K562 (cell line): ENCODE measurements around the gene GOLPH3L. TPM values are rescaled to one million over a fixed set of nuclear protein-coding genes. Genes with fewer than 3 reads are reported as not detected.
A peak's percentile ranks its signal among the peaks of the same experiment; 100 is the strongest.

ENCODE experiments used
- CBFA2T3 ChIP-seq: fragments of 450-650 bp; IDR thresholded peaks from 2 replicates; pipeline ENCODE4 v1.6.1; 2017
- HDAC8 ChIP-seq: fragments of 450-650 bp; IDR thresholded peaks from 2 replicates; pipeline ENCODE4 v1.6.1; 2016; ENCODE audit warnings: mild to moderate bottlenecking, missing genetic modification characterization, moderate library complexity, missing compliant biosample characterization
- RAD51 ChIP-seq: fragments of 450-650 bp; IDR thresholded peaks from 2 replicates; pipeline ENCODE4 v1.7.1; 2016; ENCODE audit warnings: low read depth, mild to moderate bottlenecking, borderline replicate concordance
- TCF3 ChIP-seq: sonication (generic); formaldehyde crosslinking; IDR thresholded peaks from 2 replicates; pipeline ENCODE4 v1.4.0; 2020; ENCODE audit warnings: mild to moderate bottlenecking, missing genetic modification reagents
- TSHZ1 ChIP-seq: fragments of 250-450 bp; sonication (Bioruptor Pico); IDR thresholded peaks from 2 replicates; pipeline ENCODE4 v1.4.0; 2020; ENCODE audit warnings: mild to moderate bottlenecking, moderate library complexity
- ZBTB12 ChIP-seq: fragments of 250-450 bp; sonication (Bioruptor Pico); IDR thresholded peaks from 2 replicates; pipeline ENCODE4 v1.4.0; 2020
- ZNF239 ChIP-seq: fragments of 250-450 bp; sonication (Bioruptor Pico); IDR thresholded peaks from 2 replicates; pipeline ENCODE4 v1.4.0; 2020; ENCODE audit warnings: mild to moderate bottlenecking
- ZNF444 ChIP-seq: fragments of 250-450 bp; sonication (Bioruptor Pico); IDR thresholded peaks from 2 replicates; pipeline ENCODE4 v1.4.0; 2020; ENCODE audit warnings: mild to moderate bottlenecking, moderate library complexity
- polyA plus RNA-seq, 8 experiments: library from polyadenylated mRNA; depleted of rRNA in 4 of 8; stranded (reverse) in 5 of 8; unstranded in 3 of 8; fragments of >200 nt; fragmentation: Nextera tagmentation in 2 of 8; fragmentation: Illumina TruSeq in 1 of 8; extraction: Ambion mirVana in 2 of 8; extraction: Trizol in 1 of 8; gene quantifications; 2 replicates each; pipeline versions ENCODE4 v1.2.1 to v1.2.3, GENCODE V29; 2011 to 2014; ENCODE audit warnings: inconsistent platforms in 1 of 8, missing spikeins in 1 of 8
- total RNA-seq, 7 experiments: library from RNA; depleted of rRNA in 6 of 7; stranded (reverse); fragments of >200 nt in 6 of 7; fragmentation: Illumina TruSeq in 2 of 7; extraction: Trizol in 2 of 7; gene quantifications; 2 replicates each; pipeline versions ENCODE4 v1.2.1 to v1.2.3, GENCODE V29; 2011 to 2021; ENCODE audit warnings: low replicate concordance in 1 of 7
- TF ChIP-seq, protein P1 (sequence below): fragments of 450-650 bp; formaldehyde crosslinking; conservative IDR thresholded peaks from 2 replicates; pipeline ENCODE4 v1.4.0; 2022; ENCODE audit warnings: mild to moderate bottlenecking, missing genetic modification characterization
- TF ChIP-seq, protein P2 (sequence below), 3 experiments: fragments of 200-800 bp in 1 of 3; fragments of 250-450 bp in 1 of 3; fragments of 450-650 bp in 1 of 3; sonication (Bioruptor Pico) in 1 of 3; sonication (Bioruptor generic) in 1 of 3; formaldehyde crosslinking in 1 of 3; IDR thresholded peaks; 2 replicates each; pipeline versions ENCODE4 v1.6.1 to v1.8.0; 2016 to 2022; ENCODE audit warnings: mild to moderate bottlenecking in 2 of 3, missing genetic modification characterization in 2 of 3, missing compliant biosample characterization in 1 of 3, moderate library complexity in 1 of 3
- TF ChIP-seq, protein P3 (sequence below): fragments of 450-650 bp; IDR thresholded peaks from 2 replicates; pipeline ENCODE4 v1.6.1; 2017; ENCODE audit warnings: antibody characterized with exemption, mild to moderate bottlenecking

The GOLPH3L gene
- total and polyA plus RNA-seq, 9 of the 15 experiments (the other 6 are each of a cell fraction or from before 2014, with no cell fraction given): 8.1 to 42.1 (median 21.6) TPM

GRCh38 chr1:150634839-150635622 lies 61.9 kb downstream of the GOLPH3L start (continued):
- TF ChIP-seq ZBTB12 (CRISPR knock-in tag) (0 out of 2 replicates have a peak, but pooled peaks have one; percentile 32), ZNF239 (peak; percentile 41; the same call in 1 of the 2 replicates), TSHZ1 (CRISPR knock-in tag) (0 out of 2 replicates have a peak, but pooled peaks have one; percentile 58), HDAC8 (tag) (peak; percentile 74; the same call in 1 of the 2 replicates), RAD51 (0 out of 2 replicates have a peak, but pooled peaks have one; percentile 13), TCF3 (CRISPR knock-in tag) (peak; percentile 75), CBFA2T3 (peak; percentile 73), ZNF444 (CRISPR knock-in tag) (peak; percentile 73; the same call in 1 of the 2 replicates)
- TF ChIP-seq, protein P1, sequence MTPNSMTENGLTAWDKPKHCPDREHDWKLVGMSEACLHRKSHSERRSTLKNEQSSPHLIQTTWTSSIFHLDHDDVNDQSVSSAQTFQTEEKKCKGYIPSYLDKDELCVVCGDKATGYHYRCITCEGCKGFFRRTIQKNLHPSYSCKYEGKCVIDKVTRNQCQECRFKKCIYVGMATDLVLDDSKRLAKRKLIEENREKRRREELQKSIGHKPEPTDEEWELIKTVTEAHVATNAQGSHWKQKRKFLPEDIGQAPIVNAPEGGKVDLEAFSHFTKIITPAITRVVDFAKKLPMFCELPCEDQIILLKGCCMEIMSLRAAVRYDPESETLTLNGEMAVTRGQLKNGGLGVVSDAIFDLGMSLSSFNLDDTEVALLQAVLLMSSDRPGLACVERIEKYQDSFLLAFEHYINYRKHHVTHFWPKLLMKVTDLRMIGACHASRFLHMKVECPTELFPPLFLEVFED: 0 out of 2 replicates have a peak, but pooled peaks have one; percentile 45
- TF ChIP-seq, protein P2, sequence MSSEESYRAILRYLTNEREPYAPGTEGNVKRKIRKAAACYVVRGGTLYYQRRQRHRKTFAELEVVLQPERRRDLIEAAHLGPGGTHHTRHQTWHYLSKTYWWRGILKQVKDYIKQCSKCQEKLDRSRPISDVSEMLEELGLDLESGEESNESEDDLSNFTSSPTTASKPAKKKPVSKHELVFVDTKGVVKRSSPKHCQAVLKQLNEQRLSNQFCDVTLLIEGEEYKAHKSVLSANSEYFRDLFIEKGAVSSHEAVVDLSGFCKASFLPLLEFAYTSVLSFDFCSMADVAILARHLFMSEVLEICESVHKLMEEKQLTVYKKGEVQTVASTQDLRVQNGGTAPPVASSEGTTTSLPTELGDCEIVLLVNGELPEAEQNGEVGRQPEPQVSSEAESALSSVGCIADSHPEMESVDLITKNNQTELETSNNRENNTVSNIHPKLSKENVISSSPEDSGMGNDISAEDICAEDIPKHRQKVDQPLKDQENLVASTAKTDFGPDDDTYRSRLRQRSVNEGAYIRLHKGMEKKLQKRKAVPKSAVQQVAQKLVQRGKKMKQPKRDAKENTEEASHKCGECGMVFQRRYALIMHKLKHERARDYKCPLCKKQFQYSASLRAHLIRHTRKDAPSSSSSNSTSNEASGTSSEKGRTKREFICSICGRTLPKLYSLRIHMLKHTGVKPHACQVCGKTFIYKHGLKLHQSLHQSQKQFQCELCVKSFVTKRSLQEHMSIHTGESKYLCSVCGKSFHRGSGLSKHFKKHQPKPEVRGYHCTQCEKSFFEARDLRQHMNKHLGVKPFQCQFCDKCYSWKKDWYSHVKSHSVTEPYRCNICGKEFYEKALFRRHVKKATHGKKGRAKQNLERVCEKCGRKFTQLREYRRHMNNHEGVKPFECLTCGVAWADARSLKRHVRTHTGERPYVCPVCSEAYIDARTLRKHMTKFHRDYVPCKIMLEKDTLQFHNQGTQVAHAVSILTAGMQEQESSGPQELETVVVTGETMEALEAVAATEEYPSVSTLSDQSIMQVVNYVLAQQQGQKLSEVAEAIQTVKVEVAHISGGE (CRISPR knock-in tag; IDR thresholded peaks at IDR 0.05): peak in 1 of 3 experiments; percentile 25; a peak in 1 of 6 replicates
- TF ChIP-seq, protein P3, sequence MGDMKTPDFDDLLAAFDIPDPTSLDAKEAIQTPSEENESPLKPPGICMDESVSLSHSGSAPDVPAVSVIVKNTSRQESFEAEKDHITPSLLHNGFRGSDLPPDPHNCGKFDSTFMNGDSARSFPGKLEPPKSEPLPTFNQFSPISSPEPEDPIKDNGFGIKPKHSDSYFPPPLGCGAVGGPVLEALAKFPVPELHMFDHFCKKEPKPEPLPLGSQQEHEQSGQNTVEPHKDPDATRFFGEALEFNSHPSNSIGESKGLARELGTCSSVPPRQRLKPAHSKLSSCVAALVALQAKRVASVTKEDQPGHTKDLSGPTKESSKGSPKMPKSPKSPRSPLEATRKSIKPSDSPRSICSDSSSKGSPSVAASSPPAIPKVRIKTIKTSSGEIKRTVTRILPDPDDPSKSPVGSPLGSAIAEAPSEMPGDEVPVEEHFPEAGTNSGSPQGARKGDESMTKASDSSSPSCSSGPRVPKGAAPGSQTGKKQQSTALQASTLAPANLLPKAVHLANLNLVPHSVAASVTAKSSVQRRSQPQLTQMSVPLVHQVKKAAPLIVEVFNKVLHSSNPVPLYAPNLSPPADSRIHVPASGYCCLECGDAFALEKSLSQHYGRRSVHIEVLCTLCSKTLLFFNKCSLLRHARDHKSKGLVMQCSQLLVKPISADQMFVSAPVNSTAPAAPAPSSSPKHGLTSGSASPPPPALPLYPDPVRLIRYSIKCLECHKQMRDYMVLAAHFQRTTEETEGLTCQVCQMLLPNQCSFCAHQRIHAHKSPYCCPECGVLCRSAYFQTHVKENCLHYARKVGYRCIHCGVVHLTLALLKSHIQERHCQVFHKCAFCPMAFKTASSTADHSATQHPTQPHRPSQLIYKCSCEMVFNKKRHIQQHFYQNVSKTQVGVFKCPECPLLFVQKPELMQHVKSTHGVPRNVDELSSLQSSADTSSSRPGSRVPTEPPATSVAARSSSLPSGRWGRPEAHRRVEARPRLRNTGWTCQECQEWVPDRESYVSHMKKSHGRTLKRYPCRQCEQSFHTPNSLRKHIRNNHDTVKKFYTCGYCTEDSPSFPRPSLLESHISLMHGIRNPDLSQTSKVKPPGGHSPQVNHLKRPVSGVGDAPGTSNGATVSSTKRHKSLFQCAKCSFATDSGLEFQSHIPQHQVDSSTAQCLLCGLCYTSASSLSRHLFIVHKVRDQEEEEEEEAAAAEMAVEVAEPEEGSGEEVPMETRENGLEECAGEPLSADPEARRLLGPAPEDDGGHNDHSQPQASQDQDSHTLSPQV: peak; percentile 97
